Kidney (tissue), 14 donors: ENCODE results near the gene QKI. TPM values are rescaled to one million over a fixed set of nuclear protein-coding genes. Genes with fewer than 3 reads are reported as not detected.

Experiments
- DNase-seq, 5 donors: peaks; one replicate each; pipeline ENCODE4 v3.0.0-alpha.2; 2013 to 2020
- FAIRE-seq: peaks from 2 replicates; lab custom pipeline; 2012; peaks lifted over from hg19 to GRCh38; lab: Jason Lieb, UNC
- H3K27ac ChIP-seq, 2 donors: one replicate each; pipeline ENCODE4 v1.7.0; 2013; ENCODE audit warnings: low read depth in 2 of 2, low read length in 2 of 2, inconsistent platforms in 1 of 2
- H3K27me3 ChIP-seq: one replicate; pipeline ENCODE4 v1.7.1; 2013; ENCODE audit warnings: low read length, inconsistent platforms; ENCODE audit not compliant: control insufficient read depth, insufficient read depth
- H3K36me3 ChIP-seq, 3 donors: one replicate each; pipeline versions ENCODE4 v1.7.0 to v1.7.1; 2013; ENCODE audit warnings: low read length in 3 of 3, control low read depth in 1 of 3, inconsistent platforms in 1 of 3; ENCODE audit not compliant: insufficient read depth in 3 of 3, control insufficient read depth in 2 of 3
- H3K4me1 ChIP-seq, 3 donors: one replicate each; pipeline versions ENCODE4 v1.7.0 to v1.7.1; 2013; ENCODE audit warnings: low read length in 3 of 3, inconsistent platforms in 1 of 3, low read depth in 1 of 3; ENCODE audit not compliant: control insufficient read depth in 2 of 3, insufficient read depth in 2 of 3
- H3K4me3 ChIP-seq, 3 donors: one replicate each; pipeline versions ENCODE4 v1.7.0 to v1.8.1; 2013; ENCODE audit warnings: low read length in 3 of 3, control low read depth in 1 of 3, inconsistent platforms in 1 of 3
- H3K9ac ChIP-seq, 3 donors: one replicate each; pipeline versions ENCODE4 v1.7.0 to v1.7.1; 2013; ENCODE audit warnings: low read length in 3 of 3, control low read depth in 1 of 3, inconsistent platforms in 1 of 3
- H3K9me3 ChIP-seq, 3 donors: one replicate each; pipeline versions ENCODE4 v1.7.0 to v1.7.1; 2013; ENCODE audit warnings: low read length in 3 of 3, control low read depth in 1 of 3, inconsistent platforms in 1 of 3; ENCODE audit not compliant: control insufficient read depth in 2 of 3, insufficient read depth in 1 of 3
- CTCF ChIP-seq: IDR thresholded peaks from 3 replicates; pipeline ENCODE4 v1.5.1; 2012; ENCODE audit warnings: mild to moderate bottlenecking, moderate library complexity, borderline replicate concordance; ENCODE audit not compliant: insufficient read depth; ENCODE audit errors: extremely low read depth
- intact Hi-C: fragments of 100-400 bp; cut with DNase I; formaldehyde crosslinking; loops from one replicate; pipeline ENCODE4 v1.11.1; 2022
- polyA plus RNA-seq: library from polyadenylated mRNA; stranded (reverse); fragments of 350-450 nt; fragmentation: Illumina TruSeq; extraction: RNeasy Lipid Tissue Mini Kit (QIAGEN cat#74804); gene quantifications from one replicate; pipeline ENCODE4 v1.2.3, GENCODE V29; 2014; ENCODE audit warnings: low read depth, low replicate concordance; ENCODE audit not compliant: insufficient read depth
- total RNA-seq: library from RNA; stranded (reverse); fragmentation: NEBNext Ultra II Directional; extraction: Animal tissue kit (Norgen Biotek cat#: 25700); gene quantifications from one replicate; pipeline ENCODE4 v1.2.1, GENCODE V29; 2021
- donor health status: control.
- donor health status: control.
- donor health status: control.
- donor health status: control.
- donor health status: control.
- donor health status: DM: yes; HTN: yes; CAD: no.
- donor health status: Normal renal cell carcinoma (clear cell type).

The QKI gene
- total and polyA plus RNA-seq, 2 donors from 2014 or later: 17.6 to 121 TPM

- no peaks in the 10 kb centered on the region for H3K36me3 ChIP-seq
- no peak overlapping the region for H3K9ac ChIP-seq
- H3K9me3 ChIP-seq: no peaks in the 10 kb centered on the region
- no peak overlapping the region for H3K4me3 ChIP-seq
- H3K27ac ChIP-seq: no peak overlapping the region
- FAIRE-seq (no peak), DNase-seq (peak in 1 of 5 donors; percentile 64)
- H3K4me1 ChIP-seq: no peaks in the 10 kb centered on the region
- H3K27me3 ChIP-seq: no peaks in the 10 kb centered on the region
- intact Hi-C loops: no loop called here
- TF ChIP-seq CTCF: no peak
These were observed 27.2 kb upstream of the QKI start for GRCh38 chr6:163387317-163387716.

GRCh38 chr6:163389354-163389753 is 25.2 kb upstream of the QKI start:
- intact Hi-C loops: no loop called here
- Histone ChIP-seq H3K9ac (no peak overlapping the region), H3K4me3 (no peak overlapping the region), H3K4me1 (no peaks in the 10 kb centered on the region), H3K27ac (no peak overlapping the region), H3K36me3 (no peaks in the 10 kb centered on the region), H3K27me3 (no peaks in the 10 kb centered on the region), H3K9me3 (no peaks in the 10 kb centered on the region)
- DNase-seq (no peak), FAIRE-seq (no peak)
- no peak for TF ChIP-seq CTCF

- Histone ChIP-seq H3K36me3 (no peaks in the 10 kb centered on the region), H3K4me3 (no peak overlapping the region), H3K27me3 (no peaks in the 10 kb centered on the region), H3K9ac (no peak overlapping the region), H3K27ac (no peak overlapping the region), H3K4me1 (no peaks in the 10 kb centered on the region), H3K9me3 (no peaks in the 10 kb centered on the region)
- FAIRE-seq (no peak), DNase-seq (no peak)
- intact Hi-C loops: no loop called here
- no peak for TF ChIP-seq CTCF
These were observed 23.7 kb upstream of the QKI start for GRCh38 chr6:163390770-163391169.

GRCh38 chr6:163391985-163392384 is 22.5 kb upstream of the QKI start:
- DNase-seq: no peak
- Histone ChIP-seq H3K9me3 (no peaks in the 10 kb centered on the region), H3K27ac (no peak overlapping the region), H3K27me3 (no peaks in the 10 kb centered on the region), H3K4me1 (peaks cover 0 to 4% (median 0%) of the 10 kb centered on the region in 3 donors), H3K36me3 (no peaks in the 10 kb centered on the region), H3K4me3 (no peak overlapping the region), H3K9ac (no peak overlapping the region)
- no peak for TF ChIP-seq CTCF
- no peak for FAIRE-seq
- intact Hi-C loops: no loop called here
